ENCODE data around the gene ANTXR1.
"Not testable (repeated sequence)": the region's sequence is repeated elsewhere in the genome, so short reads cannot be mapped to it uniquely, and the experiment has no call there.

The ANTXR1 gene

DNA sequence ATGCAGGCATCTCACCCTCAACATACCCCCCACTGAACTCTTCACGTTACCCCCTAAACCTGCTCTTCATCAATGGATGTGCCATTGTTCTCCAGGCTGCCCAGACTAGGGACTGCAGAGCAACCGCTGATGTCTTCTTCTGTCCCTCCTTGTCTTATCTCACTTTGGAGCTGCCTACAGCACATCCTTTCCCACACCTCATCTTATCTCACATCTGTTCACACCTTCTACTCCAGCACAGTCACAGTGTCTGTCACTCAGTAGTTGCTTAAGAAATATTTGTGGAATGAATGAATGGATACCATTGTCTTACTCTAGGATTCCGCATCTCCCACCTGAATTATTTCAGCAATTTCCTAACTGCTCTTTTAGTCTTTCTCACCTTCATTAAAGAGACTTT is 144.5 kb downstream of the ANTXR1 start:
- in situ Hi-C loops (cut with MboI; ENCODE audit: low sequenced_read_pairs), result no loop called here

DNA sequence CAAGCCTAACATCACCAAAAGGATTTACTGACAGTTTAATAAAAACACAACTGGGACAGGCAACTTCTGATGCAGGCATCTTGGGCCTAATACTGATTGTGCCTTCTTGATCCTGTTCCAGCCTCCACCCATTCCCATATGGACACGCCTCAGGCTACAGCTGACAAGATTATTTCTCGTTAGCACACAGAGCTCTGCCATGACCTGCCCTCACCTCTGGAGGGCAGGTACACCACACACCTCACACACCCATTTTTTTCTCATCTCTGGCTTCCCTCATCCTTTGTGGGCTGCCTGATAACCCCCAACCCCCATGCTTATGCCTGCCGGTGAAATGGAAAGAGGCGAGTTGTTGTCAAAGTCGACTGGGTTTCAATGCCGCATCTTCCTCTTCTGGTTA is 147.0 kb downstream of the ANTXR1 start:
- in situ Hi-C loops (cut with MboI; ENCODE audit: low sequenced_read_pairs), result no loop called here

DNA sequence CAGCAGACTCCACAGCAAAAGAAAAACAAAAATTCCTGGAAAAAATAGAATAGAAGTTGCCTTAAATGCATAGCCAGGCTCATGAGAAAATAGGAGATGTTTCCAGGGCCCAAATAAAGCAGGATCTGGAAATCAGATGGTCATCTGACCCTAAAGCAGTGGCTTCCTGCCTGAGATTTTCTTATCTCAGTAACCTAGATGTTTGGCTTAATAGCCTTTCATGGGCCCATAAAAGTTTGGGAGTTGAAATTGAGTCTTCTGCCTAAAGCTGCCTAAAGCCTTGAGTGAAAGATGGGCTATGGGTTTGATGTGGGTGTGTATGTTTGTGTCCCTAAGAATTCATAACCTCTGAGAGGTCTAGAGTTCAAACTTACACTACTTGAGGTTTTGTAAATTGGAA is 149.1 kb downstream of the ANTXR1 start:
- in situ Hi-C loops (cut with MboI; ENCODE audit: low sequenced_read_pairs), result no loop called here

DNA sequence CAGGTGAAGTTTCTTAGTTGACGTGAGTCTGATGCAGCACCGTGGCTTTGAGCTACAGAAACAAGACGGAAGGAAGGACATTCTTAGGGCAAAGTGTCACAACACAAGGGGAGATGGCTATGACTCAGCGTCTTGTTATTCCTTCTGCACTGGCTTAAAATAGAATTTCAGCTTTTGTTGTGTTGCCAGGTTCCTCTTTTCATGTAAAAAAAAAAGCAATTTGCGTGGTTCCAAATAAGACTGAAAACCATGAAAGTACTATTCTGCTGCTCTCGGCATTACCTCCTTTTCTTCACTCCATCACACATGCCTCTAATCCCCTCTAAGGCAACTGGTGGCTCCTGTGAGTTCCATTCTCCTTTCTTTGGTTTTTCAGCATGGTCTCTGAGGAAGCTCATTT is 150.1 kb downstream of the ANTXR1 start:
- in situ Hi-C loops (cut with MboI; ENCODE audit: low sequenced_read_pairs), result no loop called here

DNA sequence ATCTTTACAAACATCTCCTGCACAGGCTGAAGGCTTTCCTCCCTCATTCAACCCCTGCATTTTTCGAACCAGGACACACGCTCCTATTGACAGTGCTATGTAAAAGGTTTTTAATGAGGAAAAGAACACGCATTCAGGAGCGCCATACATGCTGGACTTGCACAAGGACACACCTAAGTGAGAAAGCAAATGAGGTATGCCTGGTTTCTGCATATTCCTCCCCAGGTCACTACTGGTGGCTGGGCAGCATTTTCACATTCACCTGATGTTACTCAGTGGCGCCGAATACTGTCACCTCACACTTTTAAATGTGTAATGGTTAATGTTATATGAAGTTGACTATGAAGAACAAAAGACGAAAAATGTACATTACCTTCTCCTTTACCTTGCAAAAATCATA is 150.6 kb downstream of the ANTXR1 start:
- in situ Hi-C loops (cut with MboI; ENCODE audit: low sequenced_read_pairs), result no loop called here

DNA sequence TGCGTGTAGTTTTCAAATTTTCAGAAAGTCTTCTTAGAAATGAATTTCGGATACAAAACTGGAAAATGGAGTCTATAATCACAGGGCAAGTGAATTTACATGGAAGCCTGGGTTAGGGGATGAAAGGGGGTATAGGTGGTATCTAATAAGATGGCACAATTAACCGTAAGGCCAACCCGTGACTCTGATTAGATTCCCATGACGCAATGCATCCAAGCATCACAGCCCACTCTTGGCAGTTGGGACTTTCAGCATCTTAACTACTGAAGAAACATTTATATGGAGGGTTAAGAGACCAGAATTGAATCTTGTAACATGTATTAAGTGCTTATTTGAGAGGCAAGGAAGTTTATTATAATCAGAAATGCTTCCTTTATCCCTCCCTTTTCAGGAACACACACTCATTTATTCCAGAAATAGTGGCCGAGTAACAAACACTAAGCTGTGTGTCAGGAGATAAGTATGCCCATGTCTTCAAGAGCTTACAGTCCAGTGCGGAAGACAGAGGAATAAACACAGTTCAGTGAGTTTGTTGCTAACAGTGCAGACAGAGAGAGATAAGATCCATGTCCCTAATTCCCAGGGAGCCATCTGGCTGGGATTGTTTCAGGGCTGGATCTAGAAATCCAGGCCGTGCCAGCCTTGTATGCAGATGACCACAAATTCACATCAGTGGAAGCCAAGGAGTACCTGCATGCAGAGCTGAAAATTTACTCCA is 151.2 kb downstream of the ANTXR1 start:
- in situ Hi-C loops (cut with MboI; ENCODE audit: low sequenced_read_pairs), result no loop called here

DNA sequence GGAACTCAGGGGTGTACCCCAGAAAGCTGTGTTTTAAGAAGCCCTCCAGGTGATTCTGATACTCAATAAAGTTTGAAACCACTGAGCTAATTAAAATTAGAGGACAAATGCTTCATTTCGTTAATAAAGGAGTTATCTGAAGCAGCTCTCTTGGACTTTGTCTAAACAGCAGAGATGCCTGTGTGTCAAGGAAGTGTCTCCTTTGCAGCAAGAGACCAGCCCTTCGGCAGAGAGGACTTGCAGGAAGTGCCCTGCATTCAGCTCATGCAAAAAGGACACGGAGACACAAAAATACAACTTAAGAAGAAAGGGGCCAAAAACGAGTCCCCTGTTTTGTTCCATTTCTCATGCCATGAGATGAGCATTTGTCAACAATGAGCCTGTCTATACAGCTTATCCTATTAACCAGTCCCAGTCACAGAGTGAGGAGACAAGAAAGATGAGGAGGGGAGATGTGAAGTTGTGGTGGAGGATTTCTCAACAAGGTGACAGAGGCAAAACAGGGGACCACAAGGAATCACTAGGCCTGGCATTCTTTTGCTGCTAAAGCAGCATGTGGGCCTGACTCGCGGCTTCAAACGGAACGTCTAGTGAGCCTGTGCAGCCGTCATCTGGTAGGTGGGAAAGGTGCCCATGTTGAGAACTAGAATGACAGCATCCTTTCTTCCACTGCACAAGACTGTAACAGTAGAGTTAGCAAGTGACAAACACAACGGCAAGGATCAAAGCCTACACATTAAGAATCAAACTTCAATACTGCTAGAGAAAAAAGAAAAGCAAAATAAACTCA is 152.3 kb downstream of the ANTXR1 start:
- in situ Hi-C loops (cut with MboI; ENCODE audit: low sequenced_read_pairs), result no loop called here

DNA sequence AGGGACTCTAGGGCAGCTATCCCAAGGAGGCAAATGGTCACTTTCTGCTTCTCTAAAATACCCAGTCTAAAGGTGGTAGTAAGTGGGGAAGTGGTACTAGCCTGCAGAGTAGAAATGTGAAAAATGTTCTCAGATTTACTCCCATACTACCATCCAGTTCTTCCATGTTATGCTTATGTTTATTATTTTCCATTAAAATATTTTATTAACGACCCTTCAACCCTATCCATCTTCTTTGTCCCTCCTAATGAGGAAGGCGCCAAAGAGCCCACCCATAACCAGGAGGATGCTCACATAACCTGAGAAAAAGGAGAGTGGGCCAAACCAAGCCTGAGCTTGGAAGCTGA is 153.5 kb downstream of the ANTXR1 start:
- in situ Hi-C loops (cut with MboI; ENCODE audit: low sequenced_read_pairs), result no loop called here

DNA sequence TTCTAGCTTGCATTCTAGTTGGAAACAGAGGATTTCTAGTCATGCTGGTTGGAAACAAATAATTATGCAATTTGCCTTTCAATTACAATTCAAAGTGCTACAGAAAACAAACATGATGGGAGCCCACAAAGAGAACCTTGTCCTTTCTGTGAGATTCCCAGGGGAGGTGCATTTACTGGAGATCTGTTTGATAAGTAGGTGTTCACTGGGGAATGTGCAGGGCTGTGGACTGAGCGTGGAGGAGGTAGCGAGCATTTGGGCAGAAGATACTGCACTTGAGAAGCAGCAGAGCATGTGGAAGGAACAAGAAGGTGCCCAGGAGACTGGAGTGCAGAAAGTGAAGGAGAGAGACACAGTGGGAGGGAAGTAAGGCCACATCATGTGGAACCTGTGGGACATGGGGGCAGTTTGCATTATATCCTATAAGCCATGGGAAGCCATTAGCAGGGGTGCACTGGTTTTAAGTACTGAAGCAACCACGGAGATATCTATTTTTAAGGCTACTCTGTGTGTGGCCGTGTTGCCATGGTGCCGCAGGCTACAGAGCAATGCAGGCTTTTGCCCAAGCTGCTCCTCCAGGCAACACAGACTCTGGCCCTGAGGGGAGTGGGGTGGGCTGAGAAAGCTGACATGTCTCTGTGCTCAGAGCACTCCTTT is 154.0 kb downstream of the ANTXR1 start:
- in situ Hi-C loops (cut with MboI; ENCODE audit: low sequenced_read_pairs), result no loop called here

DNA sequence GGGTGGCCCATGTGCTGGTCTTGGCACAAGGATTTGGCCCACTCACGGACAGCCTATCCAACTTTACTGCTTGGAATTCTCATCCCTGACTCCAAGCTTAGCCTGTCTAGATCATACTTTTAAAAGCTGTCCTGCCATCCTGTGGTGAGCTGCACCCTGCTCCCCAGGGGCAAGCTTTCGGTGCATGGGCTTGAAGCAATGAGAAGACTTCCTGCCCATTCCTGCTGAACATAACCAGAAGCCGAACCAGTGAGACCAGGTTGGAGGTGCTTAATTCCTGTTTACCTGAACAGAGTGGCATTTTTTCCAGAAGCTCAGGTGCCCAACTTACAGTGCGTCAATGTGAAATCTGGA is 154.5 kb downstream of the ANTXR1 start:
- in situ Hi-C loops (cut with MboI; ENCODE audit: low sequenced_read_pairs), result no loop called here

DNA sequence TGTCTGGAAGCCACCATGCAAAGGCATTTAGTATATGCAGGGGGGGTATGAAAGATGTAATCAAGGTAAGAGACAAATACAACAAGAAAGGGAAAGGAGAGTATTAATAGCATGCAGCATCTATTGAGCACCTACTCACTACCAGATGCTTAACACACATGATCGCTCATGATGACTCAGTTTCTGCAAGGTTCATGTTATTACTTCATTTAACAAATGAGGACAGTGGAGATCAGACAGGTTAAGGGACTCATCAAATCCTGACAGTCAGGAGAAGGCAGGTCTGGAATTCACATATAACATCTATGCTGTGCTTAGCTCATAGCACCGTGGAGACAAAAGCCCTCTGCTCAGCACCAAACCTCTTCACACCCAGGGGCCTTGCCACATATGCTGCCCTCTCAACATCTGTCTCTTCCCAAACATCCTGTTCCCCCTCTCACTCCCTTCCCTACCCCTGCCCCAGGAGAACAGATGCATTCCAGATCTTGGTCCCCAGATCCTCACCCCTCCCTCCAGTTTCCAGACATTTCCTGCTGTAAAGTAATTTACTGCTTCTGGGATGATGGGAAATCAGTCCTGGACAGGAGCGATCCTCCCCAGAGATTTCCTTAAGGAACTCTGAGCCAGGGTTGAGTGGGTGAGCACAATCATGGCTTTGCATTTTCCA is 155.3 kb downstream of the ANTXR1 start:
- in situ Hi-C loops (cut with MboI; ENCODE audit: low sequenced_read_pairs), result no loop called here

DNA sequence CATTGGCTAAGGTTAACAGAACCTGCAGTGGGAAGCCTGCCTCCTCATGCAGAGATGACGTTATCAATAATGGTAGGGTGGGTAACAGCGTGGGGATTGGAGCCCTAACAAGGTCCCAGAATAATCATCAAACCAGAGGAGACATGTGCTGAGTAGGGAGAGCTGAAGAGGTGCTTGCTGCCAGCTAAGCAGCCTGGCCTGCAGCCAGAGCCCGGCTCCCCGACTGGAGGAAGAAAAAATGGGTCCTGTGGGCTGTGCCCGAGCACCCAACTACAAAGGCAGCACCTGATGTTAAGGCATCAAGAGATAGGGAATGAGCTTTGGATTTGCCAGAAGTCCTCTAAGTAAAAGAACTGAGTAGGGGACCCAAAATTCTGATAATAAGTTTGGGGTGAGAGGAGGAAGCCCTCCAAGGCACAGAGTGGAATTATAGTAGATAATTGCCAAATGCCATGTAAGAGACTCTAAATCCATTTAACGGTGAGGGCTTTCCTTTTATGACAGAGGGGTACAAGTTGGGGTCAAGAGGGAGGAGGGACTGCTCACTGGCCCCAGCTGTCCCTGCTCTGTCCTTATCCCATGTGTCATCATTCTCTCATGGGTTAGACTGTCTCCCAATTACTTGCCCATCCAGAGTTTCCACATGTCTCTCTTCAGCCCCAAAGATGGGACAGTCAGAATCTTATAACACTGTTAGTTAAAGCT is 156.1 kb downstream of the ANTXR1 start:
- in situ Hi-C loops (cut with MboI; ENCODE audit: low sequenced_read_pairs), result no loop called here

DNA sequence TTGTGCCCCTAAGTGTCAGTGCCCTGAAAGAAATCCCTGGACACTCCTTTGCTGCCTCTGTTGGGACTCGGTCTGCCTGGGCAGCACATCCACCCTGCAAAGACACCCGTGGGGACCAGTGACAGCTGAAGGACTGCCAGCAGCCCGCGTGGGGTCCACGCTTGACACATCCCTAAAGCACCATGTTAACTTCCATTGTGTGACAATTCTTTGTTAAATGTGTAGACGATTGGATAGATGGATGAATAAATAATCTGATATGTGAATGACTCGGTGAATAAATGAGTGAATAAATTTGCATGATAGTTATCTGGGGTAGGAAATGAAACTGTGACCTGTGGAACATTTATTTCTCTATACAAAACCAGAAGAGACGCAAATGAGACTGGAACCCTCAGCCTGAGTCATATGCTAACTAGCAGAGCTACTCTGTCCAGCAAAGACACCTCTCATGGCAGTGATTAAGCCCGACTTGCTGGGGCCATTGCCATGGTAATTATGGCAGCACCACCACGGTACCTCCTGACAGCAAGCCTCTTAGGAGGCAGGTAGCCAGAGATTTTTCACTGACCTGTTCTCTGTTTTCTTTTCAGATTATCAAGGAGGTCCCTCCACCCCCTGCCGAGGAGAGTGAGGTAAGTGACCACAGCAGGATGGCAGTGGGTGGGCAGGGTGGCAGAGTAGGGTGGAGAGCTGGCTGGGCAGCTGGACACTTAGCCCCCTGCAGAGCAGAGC is 156.8 kb downstream of the ANTXR1 start:
- in situ Hi-C loops (cut with MboI; ENCODE audit: low sequenced_read_pairs), result no loop called here

DNA sequence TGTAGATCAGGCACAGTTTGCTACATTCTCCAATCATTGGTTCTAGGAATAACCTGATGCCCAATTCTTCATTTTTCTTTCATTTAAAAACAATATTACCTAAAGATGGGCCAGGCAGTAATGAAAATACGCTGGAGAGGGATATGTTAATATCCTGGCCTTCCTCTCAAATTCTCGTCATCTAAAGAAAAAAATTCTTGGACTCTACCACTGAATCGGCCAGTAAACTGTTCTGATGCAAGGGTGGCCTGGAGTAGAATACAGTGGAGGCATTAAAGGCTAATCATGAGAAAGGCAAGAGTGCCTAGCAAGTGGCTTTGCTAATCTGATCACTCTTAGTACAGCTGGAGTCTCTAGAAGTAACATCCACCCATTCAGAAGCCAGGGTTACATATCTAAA is 157.7 kb downstream of the ANTXR1 start:
- in situ Hi-C loops (cut with MboI; ENCODE audit: low sequenced_read_pairs), result no loop called here

DNA sequence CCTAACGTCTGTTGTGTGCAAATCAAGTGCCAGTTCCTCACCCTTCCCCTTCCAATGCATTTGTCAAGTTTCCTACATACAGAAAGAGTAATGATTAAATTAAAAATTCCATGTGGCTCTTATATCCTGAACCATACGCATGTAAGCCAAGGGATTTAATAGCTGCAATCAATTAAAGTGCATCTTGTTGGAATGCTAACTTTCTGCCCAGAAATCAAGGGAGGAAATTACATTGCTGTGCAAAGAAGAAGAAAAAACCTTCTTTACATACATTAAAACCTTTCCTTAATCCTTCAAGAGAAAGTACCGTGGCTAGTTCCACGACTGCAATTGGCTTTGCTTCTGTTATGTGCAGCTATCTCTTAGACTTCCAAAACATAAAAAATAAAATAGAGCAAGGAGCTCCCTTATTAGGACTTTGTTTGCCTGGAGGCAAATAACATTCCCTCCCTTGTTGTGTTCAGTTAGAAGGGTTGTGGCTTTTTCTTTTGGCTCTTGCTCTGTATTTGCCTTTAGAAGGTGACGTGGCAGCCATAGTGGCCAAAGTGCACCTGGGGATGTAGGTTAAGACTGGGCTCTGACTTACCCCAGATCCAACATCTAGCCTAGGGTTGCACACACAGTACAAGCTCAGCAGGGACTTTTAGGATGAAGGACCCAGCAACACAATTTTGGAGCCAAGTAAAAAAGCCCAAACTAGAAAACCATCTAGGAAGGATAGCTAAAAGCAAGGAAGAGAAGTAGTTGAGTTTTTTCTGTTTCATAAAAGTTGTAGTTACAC is 158.3 kb downstream of the ANTXR1 start:
- in situ Hi-C loops (cut with MboI; ENCODE audit: low sequenced_read_pairs), result no loop called here

DNA sequence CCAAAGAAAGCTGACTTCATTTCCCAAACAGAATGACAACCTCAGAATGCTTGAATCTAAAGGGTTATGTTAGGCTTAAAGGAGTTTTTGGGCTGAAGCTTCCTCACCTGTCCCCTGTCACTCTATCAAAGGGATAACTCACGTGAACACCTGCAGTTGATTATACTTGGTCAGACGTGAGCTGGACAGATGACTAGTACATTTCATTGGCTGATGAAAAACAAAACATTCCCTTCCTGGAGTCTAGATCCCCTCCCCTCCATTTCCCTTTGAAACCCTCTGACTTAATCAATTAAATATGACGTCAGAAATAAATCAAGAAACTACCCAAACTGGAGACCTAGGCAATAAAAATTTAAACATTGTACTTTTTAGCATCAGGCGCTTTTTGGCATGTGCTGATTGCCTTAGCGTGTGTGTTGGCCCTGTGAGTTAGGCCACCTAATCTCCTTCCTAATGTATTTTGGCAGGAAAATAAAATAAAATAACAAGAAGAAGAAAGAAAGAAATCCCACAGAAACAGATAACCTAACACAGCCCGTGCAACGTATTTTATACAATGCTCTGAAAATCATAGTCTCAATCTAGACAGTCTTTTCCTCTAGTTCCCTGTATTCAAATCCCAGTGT is 159.0 kb downstream of the ANTXR1 start:
- in situ Hi-C loops (cut with MboI; ENCODE audit: low sequenced_read_pairs), result no loop called here

DNA sequence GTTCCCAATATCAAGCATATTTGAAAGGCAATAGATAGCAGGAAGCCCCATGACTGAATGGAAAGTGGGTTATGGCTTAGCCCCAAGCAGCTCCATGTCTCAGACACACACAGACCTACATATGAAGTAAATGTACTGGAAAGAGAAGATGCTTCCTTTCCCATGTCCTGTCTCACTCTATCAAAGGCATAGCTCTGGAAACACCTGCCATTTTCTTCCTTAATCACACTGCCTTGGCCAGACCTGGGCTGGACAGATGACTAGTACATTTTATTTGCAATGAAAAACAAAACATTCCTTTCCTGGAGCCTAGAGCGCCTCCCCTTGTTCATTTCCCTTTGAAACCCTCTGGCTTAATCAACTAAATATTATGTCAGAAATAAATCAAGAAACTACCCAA is 160.7 kb downstream of the ANTXR1 start:
- in situ Hi-C loops (cut with MboI; ENCODE audit: low sequenced_read_pairs), result no loop called here

DNA sequence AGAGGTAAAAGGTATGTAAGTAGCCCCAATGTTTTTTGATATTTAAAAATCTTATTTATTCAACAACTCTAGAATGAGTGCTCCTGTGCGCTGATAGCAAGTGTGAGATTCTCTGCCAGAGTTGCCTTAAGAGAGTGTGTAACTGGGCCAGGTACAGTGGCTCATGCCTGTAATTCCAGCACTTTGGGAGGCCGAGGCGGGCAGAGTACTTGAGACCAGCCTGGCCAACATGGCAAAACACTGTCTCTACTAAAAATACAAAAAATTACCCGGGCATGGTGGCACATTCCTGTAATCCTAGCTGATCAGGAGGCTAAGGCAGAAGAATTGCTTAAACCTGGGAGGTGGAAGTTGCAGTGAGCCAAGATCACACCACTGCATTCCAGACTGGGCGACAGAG is 161.2 kb downstream of the ANTXR1 start:
- in situ Hi-C loops (cut with MboI; ENCODE audit: low sequenced_read_pairs), result not testable (repeated sequence)

All from HL-60/S4 treated with retinoic acid at 250 ng/mL for 4 days and 3 days (cell line).